HFFc6 (cell line): ENCODE measurements around the gene HMOX1. TPM values are rescaled to one million over a fixed set of nuclear protein-coding genes. Genes with fewer than 3 reads are reported as not detected.
A peak's percentile ranks its signal among the peaks of the same experiment; 100 is the strongest.
"Not testable (repeated sequence)": the region's sequence is repeated elsewhere in the genome, so short reads cannot be mapped to it uniquely, and the experiment has no call there.

Experiments
- DNase-seq: peaks from one replicate; pipeline ENCODE4 v3.0.0-alpha.2; 2018
- H3K27ac Mint-ChIP-seq: 2 replicates; pipeline ENCODE4 v1.8.0; 2020; ENCODE audit warnings: mild to moderate bottlenecking, mixed read lengths
- H3K27me3 Mint-ChIP-seq: 2 replicates; pipeline ENCODE4 v1.8.0; 2021; ENCODE audit warnings: mild to moderate bottlenecking, moderate library complexity, mixed read lengths; ENCODE audit not compliant: insufficient read depth
- H3K36me3 Mint-ChIP-seq: 2 replicates; pipeline ENCODE4 v1.8.0; 2021; ENCODE audit warnings: low read depth, mixed read lengths
- H3K4me1 Mint-ChIP-seq: 2 replicates; pipeline ENCODE4 v1.8.0; 2020; ENCODE audit warnings: low read depth, mixed read lengths
- H3K4me3 Mint-ChIP-seq: 2 replicates; pipeline ENCODE4 v1.8.0; 2020; ENCODE audit warnings: mild to moderate bottlenecking, moderate library complexity, mixed read lengths
- H3K9me3 Mint-ChIP-seq: 2 replicates; pipeline ENCODE4 v1.8.0; 2020; ENCODE audit warnings: mild to moderate bottlenecking, mixed read lengths
- total RNA-seq, 6 experiments: library from RNA; stranded (reverse); fragmentation: NEBNext Ultra II Directional; extraction: Animal tissue kit (Norgen Biotek cat#: 25700); gene quantifications; 2 replicates in 1 of 6; 3 replicates in 5 of 6; pipeline ENCODE4 v1.2.3, GENCODE V29; 2021
- TF ChIP-seq, protein P1 (sequence below): fragments of 200-600 bp; sonication (generic); IDR thresholded peaks from 2 replicates; pipeline ENCODE4 v1.5.0; 2021; ENCODE audit warnings: antibody characterized with exemption, mild to moderate bottlenecking

HMOX1 gene
- total RNA-seq, 6 experiments from 2014 or later, result 51.2 to 117 (median 56.2) TPM

DNA sequence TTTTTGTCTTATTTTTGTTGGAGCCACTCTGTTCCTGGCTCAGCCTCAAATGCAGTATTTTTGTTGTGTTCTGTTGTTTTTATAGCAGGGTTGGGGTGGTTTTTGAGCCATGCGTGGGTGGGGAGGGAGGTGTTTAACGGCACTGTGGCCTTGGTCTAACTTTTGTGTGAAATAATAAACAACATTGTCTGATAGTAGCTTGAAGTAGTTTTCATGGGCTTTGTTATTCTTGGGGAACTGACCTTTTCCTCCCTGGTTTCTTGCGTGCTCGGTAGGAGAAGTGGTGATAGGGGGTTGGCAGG lies 13.1 kb downstream of the HMOX1 start:
- no peak for DNase-seq
- Mint-ChIP-seq H3K9me3 (no peaks in the 10 kb centered on the region), H3K4me3 (no peak overlapping the region), H3K4me1 (no peaks in the 10 kb centered on the region), H3K27ac (0 out of 2 replicates have a peak overlapping the region, but pooled peaks have one; percentile 11), H3K27me3 (peaks cover 8% of the 10 kb centered on the region), H3K36me3 (peaks cover 20% of the 10 kb centered on the region)
- TF ChIP-seq, protein P1, sequence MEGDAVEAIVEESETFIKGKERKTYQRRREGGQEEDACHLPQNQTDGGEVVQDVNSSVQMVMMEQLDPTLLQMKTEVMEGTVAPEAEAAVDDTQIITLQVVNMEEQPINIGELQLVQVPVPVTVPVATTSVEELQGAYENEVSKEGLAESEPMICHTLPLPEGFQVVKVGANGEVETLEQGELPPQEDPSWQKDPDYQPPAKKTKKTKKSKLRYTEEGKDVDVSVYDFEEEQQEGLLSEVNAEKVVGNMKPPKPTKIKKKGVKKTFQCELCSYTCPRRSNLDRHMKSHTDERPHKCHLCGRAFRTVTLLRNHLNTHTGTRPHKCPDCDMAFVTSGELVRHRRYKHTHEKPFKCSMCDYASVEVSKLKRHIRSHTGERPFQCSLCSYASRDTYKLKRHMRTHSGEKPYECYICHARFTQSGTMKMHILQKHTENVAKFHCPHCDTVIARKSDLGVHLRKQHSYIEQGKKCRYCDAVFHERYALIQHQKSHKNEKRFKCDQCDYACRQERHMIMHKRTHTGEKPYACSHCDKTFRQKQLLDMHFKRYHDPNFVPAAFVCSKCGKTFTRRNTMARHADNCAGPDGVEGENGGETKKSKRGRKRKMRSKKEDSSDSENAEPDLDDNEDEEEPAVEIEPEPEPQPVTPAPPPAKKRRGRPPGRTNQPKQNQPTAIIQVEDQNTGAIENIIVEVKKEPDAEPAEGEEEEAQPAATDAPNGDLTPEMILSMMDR, result no peak

DNA sequence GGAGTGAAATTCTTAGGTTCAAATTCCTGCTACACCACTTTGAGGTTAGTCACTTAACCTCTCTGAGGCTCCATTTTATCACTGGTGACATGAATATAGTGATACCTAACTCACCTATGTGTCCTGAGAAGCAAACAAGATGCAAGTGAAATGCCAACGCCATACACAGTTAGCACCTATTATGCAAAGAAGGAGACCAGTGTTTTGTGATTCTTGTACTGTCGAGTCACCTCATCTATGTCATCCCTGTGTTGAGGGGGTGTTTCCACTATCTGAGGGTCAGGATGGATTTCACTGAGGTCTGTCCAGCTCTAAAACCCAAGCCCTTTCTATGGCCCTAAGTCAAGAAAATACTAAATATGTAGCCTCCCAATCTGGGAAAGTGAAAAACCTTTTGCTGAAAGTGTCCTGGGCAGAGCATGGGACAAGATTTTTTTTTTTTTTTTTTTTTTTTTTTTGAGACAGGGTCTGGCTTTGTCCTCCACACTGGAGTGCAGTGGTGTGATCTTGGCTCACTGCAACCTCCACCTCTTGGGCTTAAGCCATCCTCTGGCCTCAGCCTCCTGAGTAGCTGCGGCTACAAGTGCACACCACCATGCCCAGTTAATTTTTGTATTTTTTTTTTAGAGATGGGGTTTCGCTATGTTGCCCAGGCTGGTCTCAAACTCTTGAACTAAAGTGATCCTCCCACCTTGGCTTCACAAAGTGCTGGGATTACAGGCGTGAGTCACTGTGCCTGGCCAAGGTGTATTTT lies 14.1 kb downstream of the HMOX1 start:
- H3K27me3 Mint-ChIP-seq, result peaks cover 6% of the 10 kb centered on the region
- H3K27ac Mint-ChIP-seq, result no peak overlapping the region
- no peak overlapping the region for H3K4me3 Mint-ChIP-seq
- H3K9me3 Mint-ChIP-seq, result no peaks in the 10 kb centered on the region
- DNase-seq, result no peak
- H3K4me1 Mint-ChIP-seq, result peaks cover 6% of the 10 kb centered on the region
- peaks cover 16% of the 10 kb centered on the region for H3K36me3 Mint-ChIP-seq
- TF ChIP-seq, protein P1, result no peak

DNA sequence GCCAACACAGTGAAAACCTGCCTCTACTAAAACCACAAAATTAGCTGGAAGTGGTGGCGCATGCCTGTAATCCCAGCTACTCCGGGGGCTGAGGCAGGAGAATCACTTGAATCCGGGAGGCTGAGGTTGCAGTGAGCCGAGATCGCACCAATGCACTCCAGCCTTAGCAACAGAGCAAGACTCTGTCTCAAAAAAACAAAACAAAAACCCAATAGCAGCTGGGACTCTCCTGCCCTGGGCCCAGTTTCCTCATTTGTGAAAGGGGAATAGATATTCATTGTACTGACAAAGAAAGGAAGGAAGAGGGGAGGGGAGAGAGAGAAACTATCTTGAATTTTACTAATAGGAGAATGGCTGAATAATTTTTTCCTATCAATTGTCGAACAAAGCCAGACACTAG lies 15.7 kb downstream of the HMOX1 start:
- peaks cover 17% of the 10 kb centered on the region for H3K4me1 Mint-ChIP-seq
- H3K27ac Mint-ChIP-seq, H3K27me3 Mint-ChIP-seq, DNase-seq, H3K9me3 Mint-ChIP-seq, H3K4me3 Mint-ChIP-seq: not testable (repeated sequence)
- peaks cover 19% of the 10 kb centered on the region for H3K36me3 Mint-ChIP-seq

DNA sequence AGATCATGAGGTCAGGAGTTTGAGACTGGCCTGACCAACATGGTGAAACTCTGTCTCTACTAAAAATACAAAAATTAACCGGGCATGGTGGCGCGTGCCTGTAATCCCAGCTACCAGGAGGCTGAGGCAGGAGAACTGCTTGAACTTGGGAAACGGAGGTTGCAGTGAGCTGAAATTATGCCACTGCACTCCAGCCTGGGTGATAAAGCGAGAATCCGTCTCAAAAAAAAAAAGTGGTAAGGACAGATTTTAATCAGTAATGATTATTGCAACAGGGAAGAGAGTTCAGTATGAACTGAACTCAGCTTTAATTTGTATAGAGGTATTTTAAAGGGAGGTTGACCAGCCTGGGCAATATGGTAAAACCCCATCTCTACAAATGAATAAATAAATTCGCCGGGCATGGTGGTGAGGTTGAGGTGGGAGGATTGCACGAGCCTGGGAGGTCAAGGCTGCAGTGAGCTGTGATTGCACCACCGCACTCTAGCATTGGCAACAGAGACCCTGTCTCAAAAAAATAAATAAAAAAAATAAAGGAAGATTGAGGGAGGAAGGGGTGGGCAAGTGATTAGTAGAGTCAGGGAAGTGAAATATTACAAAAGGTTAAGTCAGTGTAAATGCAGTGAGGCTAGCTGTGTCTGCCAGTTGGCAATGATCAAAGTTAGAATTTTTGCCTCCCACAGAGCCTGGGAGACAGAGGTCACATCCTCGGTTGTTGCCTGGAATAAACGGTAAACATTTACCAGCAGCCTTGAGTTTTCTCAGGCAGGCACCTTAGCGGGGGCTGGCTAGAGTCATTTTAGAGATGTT lies 16.4 kb downstream of the HMOX1 start:
- TF ChIP-seq, protein P1, result no peak
- Mint-ChIP-seq H3K4me1 (peaks cover 21% of the 10 kb centered on the region), H3K9me3 (no peaks in the 10 kb centered on the region), H3K4me3 (no peak overlapping the region), H3K36me3 (peaks cover 19% of the 10 kb centered on the region), H3K27ac (no peak overlapping the region), H3K27me3 (peaks cover 6% of the 10 kb centered on the region)
- no peak for DNase-seq

DNA sequence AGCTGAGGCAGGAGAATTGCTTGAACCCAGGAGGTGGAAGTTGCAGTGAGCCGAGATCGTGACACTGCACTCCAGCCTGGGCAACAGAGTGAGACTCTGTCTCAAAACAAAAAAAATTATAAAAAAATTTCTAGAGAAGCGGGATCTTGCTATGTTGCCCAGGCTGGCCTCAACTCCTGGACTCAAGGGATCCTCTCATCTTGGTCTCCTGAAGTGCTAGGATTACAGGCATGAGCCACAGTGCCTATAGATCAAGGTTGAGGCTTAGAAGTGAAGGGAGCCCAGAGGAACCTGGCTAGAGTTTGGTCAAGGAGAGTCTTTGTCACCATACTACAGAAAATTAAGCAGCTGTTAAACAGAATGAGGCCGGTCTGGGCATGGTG lies 17.7 kb downstream of the HMOX1 start:
- Mint-ChIP-seq H3K27ac (no peak overlapping the region), H3K27me3 (peaks cover 3% of the 10 kb centered on the region; the same call in 1 of the 2 replicates), H3K4me3 (peak overlapping the region; percentile 41; the same call in 1 of the 2 replicates), H3K4me1 (peaks cover 26% of the 10 kb centered on the region), H3K36me3 (peaks cover 11% of the 10 kb centered on the region), H3K9me3 (no peaks in the 10 kb centered on the region)
- TF ChIP-seq, protein P1, result no peak
- no peak for DNase-seq

DNA sequence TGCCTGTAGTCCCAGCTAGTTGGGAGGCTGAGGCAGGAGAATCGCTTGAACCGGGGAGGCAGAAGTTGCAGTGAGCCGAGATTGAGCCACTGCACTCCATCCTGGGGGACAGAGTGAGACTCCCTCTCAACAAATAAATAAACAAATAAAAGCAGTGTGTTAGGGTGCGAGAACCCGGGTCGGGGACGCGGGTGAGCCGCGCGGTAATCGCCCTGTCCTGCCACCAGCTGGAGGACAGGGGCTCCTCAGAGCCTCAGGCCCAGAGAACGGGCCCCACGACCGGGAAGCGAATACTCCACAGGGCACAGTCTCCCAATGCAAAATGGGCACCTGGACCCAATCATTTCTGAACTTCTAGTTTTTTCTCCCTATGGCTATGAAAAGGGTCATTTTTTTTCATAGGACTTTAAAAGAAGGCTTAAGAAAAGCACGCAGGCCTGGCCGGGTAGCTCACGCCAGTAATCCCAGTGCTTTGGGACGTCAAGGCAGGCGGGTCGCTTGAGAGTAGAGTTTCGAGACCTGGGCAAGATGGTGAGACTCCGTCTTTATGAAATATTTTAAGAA lies 18.3 kb downstream of the HMOX1 start:
- Mint-ChIP-seq H3K27ac (peak overlapping the region; percentile 93), H3K4me1 (peaks cover 26% of the 10 kb centered on the region)
- no peak for DNase-seq

More for the DNA sequence above, 18.3 kb downstream of the HMOX1 start:
- no peaks in the 10 kb centered on the region for H3K27me3 Mint-ChIP-seq
- no peaks in the 10 kb centered on the region for H3K9me3 Mint-ChIP-seq
- H3K4me3 Mint-ChIP-seq, result peak overlapping the region; percentile 98
- peaks cover 6% of the 10 kb centered on the region for H3K36me3 Mint-ChIP-seq
- TF ChIP-seq, protein P1, result no peak
